AG04450 (cell line): ENCODE results near the gene FHIP2A. TPM values are rescaled to one million over a fixed set of nuclear protein-coding genes. Genes with fewer than 3 reads are reported as not detected.
"Not testable (repeated sequence)": the region's sequence is repeated elsewhere in the genome, so short reads cannot be mapped to it uniquely, and the experiment has no call there.

Experiments used
- CTCF ChIA-PET: fragments of 300-600, 350-600 bp; formaldehyde crosslinking; extraction: SDS; loops from one replicate; lab custom pipeline; 2022; ENCODE audit warnings: antibody characterized with exemption, inconsistent platforms; lab: Charles Lee
- POLR2A ChIA-PET: fragments of 350-600 bp; formaldehyde crosslinking; extraction: SDS; loops from one replicate; lab custom pipeline; 2021; ENCODE audit warnings: antibody characterized with exemption, inconsistent platforms; lab: Yijun Ruan, JAX
- DNase-seq: peaks from one replicate; pipeline ENCODE4 v3.0.0-alpha.2; 2011; ENCODE audit warnings: low read depth, low spot score
- H3K27ac ChIP-seq: one replicate; pipeline ENCODE4 v1.5.1; 2012; ENCODE audit warnings: low read depth, low read length, control low read depth
- H3K27me3 ChIP-seq: one replicate; pipeline ENCODE4 v1.6.0; 2012; ENCODE audit warnings: low read length; ENCODE audit not compliant: control insufficient read depth, insufficient read depth
- H3K4me3 ChIP-seq: 2 replicates; pipeline ENCODE4 v1.5.1; 2011; ENCODE audit warnings: mild to moderate bottlenecking, low read depth, low read length, control low read depth
- H3K9me3 ChIP-seq: 2 replicates; pipeline ENCODE4 v1.5.1; 2012; ENCODE audit warnings: low read length; ENCODE audit not compliant: control insufficient read depth, insufficient read depth
- CTCF ChIP-seq: IDR thresholded peaks from 2 replicates; pipeline ENCODE4 v1.5.1; 2011; ENCODE audit warnings: low read depth, low read length, control low read depth, inconsistent platforms
- polyA plus RNA-seq: library from polyadenylated mRNA; depleted of rRNA; stranded (reverse); fragments of >200 nt; gene quantifications from 2 replicates; pipeline ENCODE4 v1.2.3, GENCODE V29; 2011

FHIP2A gene
- polyA plus RNA-seq, 1 experiment: 27.3 TPM

GRCh38 chr10:114856544-114857287, 35.1 kb downstream of the FHIP2A start:
- H3K27ac ChIP-seq: peak overlapping the region; percentile 94
- CTCF ChIA-PET: interaction anchor here (0.6 to 3.8 kb wide), 5 partner anchors 8 to 554 kb away, joined by 3 to 23 read pairs (median 4); partner anchors contain the start of gene FHIP2A
- no peaks in the 10 kb centered on the region for H3K9me3 ChIP-seq
- POLR2A ChIA-PET: interaction anchor here (0.6 to 2.2 kb wide), 3 partner anchors 34 to 136 kb away, joined by 3 to 12 read pairs (median 8); partner anchors contain the start of genes FHIP2A and TRUB1
- no peak for TF ChIP-seq CTCF
- peak; percentile 62 for DNase-seq
- peak overlapping the region; percentile 11; the same call in 1 of the 2 replicates for H3K4me3 ChIP-seq
- H3K27me3 ChIP-seq: no peaks in the 10 kb centered on the region

DNA sequence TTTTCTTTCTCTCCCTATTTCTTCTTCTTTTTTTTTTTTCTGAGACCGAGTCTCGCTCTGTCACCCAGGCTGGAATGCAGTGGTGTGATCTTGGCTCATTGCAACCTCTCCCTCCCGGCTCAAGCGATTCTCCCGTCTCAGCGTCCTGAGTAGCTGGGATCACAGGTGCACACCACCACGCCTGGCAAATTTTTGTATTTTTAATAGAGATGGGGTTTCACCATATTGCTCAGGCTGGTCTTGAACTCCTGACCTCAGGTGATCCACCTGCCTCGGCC, 35.6 kb downstream of the FHIP2A start:
- not testable (repeated sequence) for H3K9me3 ChIP-seq, H3K4me3 ChIP-seq, H3K27me3 ChIP-seq, DNase-seq
- H3K27ac ChIP-seq: peak overlapping the region; percentile 92
- ChIA-PET CTCF (interaction anchor here (0.6 to 3.8 kb wide), 5 partner anchors 8 to 554 kb away, joined by 3 to 23 read pairs (median 4); partner anchors contain the start of gene FHIP2A), POLR2A (interaction anchor here (2.2 kb wide), 1 partner anchor 81 kb away, joined by 8 read pairs; the partner anchor contains the start of gene TRUB1)

GRCh38 chr10:114857922-114858629, 36.5 kb downstream of the FHIP2A start:
- no peak for TF ChIP-seq CTCF
- Histone ChIP-seq H3K9me3 (no peaks in the 10 kb centered on the region), H3K4me3 (no peak overlapping the region), H3K27ac (no peak overlapping the region), H3K27me3 (no peaks in the 10 kb centered on the region)
- DNase-seq: no peak
- ChIA-PET CTCF (interaction anchor here (1.0 to 3.8 kb wide), 5 partner anchors 12 to 36 kb away, joined by 3 to 23 read pairs (median 4); partner anchors contain the start of gene FHIP2A), POLR2A (no interaction called here)

DNA sequence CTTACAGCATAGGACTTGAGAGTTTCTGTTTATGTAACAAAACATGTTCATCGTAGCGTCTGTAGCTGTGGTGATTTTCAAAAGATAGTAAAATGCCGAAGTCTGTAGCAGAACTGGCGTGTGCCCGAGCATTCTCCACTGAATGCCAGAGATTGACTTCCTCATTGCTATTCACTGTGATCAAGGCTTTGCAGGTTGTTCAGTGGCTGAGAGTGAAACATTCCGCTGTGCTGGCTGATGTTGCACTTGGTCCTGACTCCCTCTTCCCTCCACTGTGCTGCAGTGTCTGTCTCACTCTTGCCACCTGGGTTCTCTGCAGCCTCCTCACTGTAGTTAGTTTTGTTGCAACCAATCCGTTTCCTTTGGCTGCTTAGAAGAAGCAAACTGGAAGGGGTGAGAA, 37.6 kb downstream of the FHIP2A start:
- ChIA-PET POLR2A (interaction anchor here (0.7 kb wide), 1 partner anchor 10 kb away, joined by 3 read pairs; no protein-coding TSS in a partner anchor), CTCF (interaction anchor here (1.0 to 1.1 kb wide), 3 partner anchors 17 to 38 kb away, joined by 3 to 4 read pairs (median 3); partner anchors contain the start of gene FHIP2A)
- Histone ChIP-seq H3K27me3 (no peaks in the 10 kb centered on the region), H3K9me3 (no peaks in the 10 kb centered on the region), H3K27ac (no peak overlapping the region), H3K4me3 (no peak overlapping the region)
- no peak for TF ChIP-seq CTCF
- no peak for DNase-seq

- DNase-seq: no peak
- no peaks in the 10 kb centered on the region for H3K27me3 ChIP-seq
- H3K4me3 ChIP-seq: no peak overlapping the region
- no peaks in the 10 kb centered on the region for H3K9me3 ChIP-seq
- TF ChIP-seq CTCF: no peak
- H3K27ac ChIP-seq: no peak overlapping the region
- ChIA-PET POLR2A (no interaction called here), CTCF (interaction anchor here (1.1 to 3.0 kb wide), 3 partner anchors 16 to 268 kb away, joined by 3 to 31 read pairs (median 7); partner anchors contain the start of gene FHIP2A)
Measured at GRCh38 chr10:114862456-114862855, 40.9 kb downstream of the FHIP2A start.
